DND-41 (cell line): Measurements from ENCODE around the gene SLC9A7.

Source experiments
- EZH2 ChIP-seq: IDR thresholded peaks from 3 replicates; pipeline ENCODE4 v1.6.1; 2012; ENCODE audit warnings: borderline replicate concordance, low read depth, mild to moderate bottlenecking, moderate library complexity, low read length, inconsistent platforms; ENCODE audit not compliant: severe bottlenecking
- TF ChIP-seq, protein P1 (sequence below): IDR thresholded peaks from 2 replicates; pipeline ENCODE4 v1.5.1; 2012; ENCODE audit warnings: borderline replicate concordance, low read length, moderate library complexity, mild to moderate bottlenecking; ENCODE audit not compliant: poor library complexity, severe bottlenecking; ENCODE audit errors: extremely low read depth

DNA sequence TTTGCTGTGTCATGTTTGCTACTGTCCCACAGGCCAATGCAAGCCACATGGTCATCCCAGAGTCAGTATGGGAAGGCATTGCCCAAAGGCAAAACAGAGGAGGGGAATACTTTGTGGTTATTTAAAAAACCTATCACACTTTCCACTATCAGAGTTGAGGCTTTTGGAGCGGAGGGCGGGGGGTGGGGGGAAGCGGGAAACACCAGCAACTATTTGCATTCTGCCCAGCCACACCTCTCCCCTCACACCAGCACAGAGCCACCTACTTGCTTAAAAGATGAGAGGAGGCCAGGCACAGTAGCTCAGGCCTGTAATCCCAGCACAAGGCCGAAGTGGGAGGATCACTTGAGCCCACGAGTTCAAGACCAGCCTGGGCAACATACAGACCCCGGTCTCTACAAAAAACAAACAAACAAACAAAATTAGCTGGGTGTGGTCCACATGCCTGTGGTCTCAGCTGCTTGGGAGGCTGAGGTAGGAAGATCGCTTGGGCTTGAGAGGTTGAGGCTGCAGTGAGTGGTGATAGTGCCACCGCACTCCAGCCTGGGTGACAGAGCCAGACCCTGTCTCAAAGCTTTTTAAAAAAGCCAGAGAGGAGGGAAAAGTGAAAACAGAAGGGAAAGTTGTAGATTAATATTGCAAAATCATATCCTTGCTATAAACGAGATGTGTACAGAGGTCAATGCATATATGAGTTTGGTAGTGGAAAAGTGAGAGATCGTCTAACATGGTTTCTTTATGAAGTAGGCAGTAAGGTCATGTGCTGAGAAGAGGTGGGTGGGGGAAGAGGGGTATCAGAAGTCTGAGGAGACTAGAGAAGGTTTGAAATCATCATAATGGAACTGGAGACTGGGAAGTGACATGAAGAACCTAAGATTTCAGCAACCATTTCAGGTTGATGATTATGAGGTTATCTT, 187.2 kb downstream of the SLC9A7 start:
- TF ChIP-seq, protein P1, sequence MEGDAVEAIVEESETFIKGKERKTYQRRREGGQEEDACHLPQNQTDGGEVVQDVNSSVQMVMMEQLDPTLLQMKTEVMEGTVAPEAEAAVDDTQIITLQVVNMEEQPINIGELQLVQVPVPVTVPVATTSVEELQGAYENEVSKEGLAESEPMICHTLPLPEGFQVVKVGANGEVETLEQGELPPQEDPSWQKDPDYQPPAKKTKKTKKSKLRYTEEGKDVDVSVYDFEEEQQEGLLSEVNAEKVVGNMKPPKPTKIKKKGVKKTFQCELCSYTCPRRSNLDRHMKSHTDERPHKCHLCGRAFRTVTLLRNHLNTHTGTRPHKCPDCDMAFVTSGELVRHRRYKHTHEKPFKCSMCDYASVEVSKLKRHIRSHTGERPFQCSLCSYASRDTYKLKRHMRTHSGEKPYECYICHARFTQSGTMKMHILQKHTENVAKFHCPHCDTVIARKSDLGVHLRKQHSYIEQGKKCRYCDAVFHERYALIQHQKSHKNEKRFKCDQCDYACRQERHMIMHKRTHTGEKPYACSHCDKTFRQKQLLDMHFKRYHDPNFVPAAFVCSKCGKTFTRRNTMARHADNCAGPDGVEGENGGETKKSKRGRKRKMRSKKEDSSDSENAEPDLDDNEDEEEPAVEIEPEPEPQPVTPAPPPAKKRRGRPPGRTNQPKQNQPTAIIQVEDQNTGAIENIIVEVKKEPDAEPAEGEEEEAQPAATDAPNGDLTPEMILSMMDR: no peak
- no peak for TF ChIP-seq EZH2
